Fibroblast of pulmonary artery (primary cell): ENCODE measurements around the gene SGSM2.

Experiments
- DNase-seq: peaks from one replicate; pipeline ENCODE4 v3.0.0-alpha.2; 2010; ENCODE audit warnings: low read depth
- H3K4me3 ChIP-seq: replicated peaks from 2 replicates; pipeline ENCODE4 v1.5.1; 2011; ENCODE audit warnings: low read depth, mild to moderate bottlenecking, control low read depth, low read length, moderate library complexity
- CTCF ChIP-seq: IDR thresholded peaks from 2 replicates; pipeline ENCODE4 v1.5.1; 2011; ENCODE audit warnings: mild to moderate bottlenecking, control low read depth, low read length, inconsistent platforms; ENCODE audit errors: missing control alignments

SGSM2 gene

GRCh38 chr17:2317796-2318195 is 19.5 kb upstream of the SGSM2 start:
- DNase-seq: no peak
- no peak for TF ChIP-seq CTCF
- no peak overlapping the region for H3K4me3 ChIP-seq

- no peak for DNase-seq
- no peak for TF ChIP-seq CTCF
- H3K4me3 ChIP-seq: no peak overlapping the region
These were observed 18.2 kb upstream of the SGSM2 start for GRCh38 chr17:2319051-2319450.

- H3K4me3 ChIP-seq: no peak overlapping the region
- no peak for DNase-seq
These were observed 15.9 kb upstream of the SGSM2 start for GRCh38 chr17:2321399-2321798.

GRCh38 chr17:2323629-2324314 is 13.5 kb upstream of the SGSM2 start:
- H3K4me3 ChIP-seq: no peak overlapping the region
- DNase-seq: no peak
- TF ChIP-seq CTCF: no peak

More at GRCh38 chr17:2321399-2321798, 15.9 kb upstream of the SGSM2 start:
- TF ChIP-seq CTCF: no peak

- H3K4me3 ChIP-seq: no peak overlapping the region
- no peak for DNase-seq
- no peak for TF ChIP-seq CTCF
These were observed 6.0 kb upstream of the SGSM2 start for GRCh38 chr17:2331303-2331702.

GRCh38 chr17:2335726-2336214 is 1.5 kb upstream of the SGSM2 start:
- no peak for TF ChIP-seq CTCF
- DNase-seq: no peak
- peak overlapping the region; percentile 95 for H3K4me3 ChIP-seq
